Smooth muscle cell (in vitro differentiated cells): ENCODE results near the gene TIRAP. TPM values are rescaled to one million over a fixed set of nuclear protein-coding genes. Genes with fewer than 3 reads are reported as not detected.

Experiments used
- DNase-seq: peaks from one replicate; lab custom pipeline; 2025; ENCODE audit not compliant: unreplicated experiment; lab: John Stamatoyannopoulos, UW
- H2AFZ ChIP-seq: fragments of 200-600 bp; sonication (generic); 2 replicates; pipeline ENCODE4 v1.6.0; 2016; ENCODE audit warnings: antibody characterized with exemption, low read depth, mild to moderate bottlenecking
- H3F3A ChIP-seq: fragments of 200-600 bp; sonication (generic); 2 replicates; pipeline ENCODE4 v1.6.0; 2017; ENCODE audit warnings: antibody characterized with exemption, low read depth
- H3K27ac ChIP-seq: fragments of 200-600 bp; sonication (generic); 2 replicates; pipeline ENCODE4 v1.5.1; 2016; ENCODE audit warnings: low read depth, mild to moderate bottlenecking
- H3K27me3 ChIP-seq: fragments of 200-600 bp; sonication (generic); 2 replicates; pipeline ENCODE4 v1.6.1; 2016; ENCODE audit warnings: low read depth, mild to moderate bottlenecking
- H3K36me3 ChIP-seq: fragments of 200-600 bp; sonication (generic); 2 replicates; pipeline ENCODE4 v1.5.1; 2016; ENCODE audit warnings: low read depth
- H3K4me1 ChIP-seq: fragments of 200-600 bp; sonication (generic); 2 replicates; pipeline ENCODE4 v1.5.1; 2016; ENCODE audit warnings: low read depth
- H3K4me2 ChIP-seq: fragments of 200-600 bp; sonication (generic); 2 replicates; pipeline ENCODE4 v1.6.0; 2016; ENCODE audit warnings: mild to moderate bottlenecking
- H3K4me3 ChIP-seq: fragments of 200-600 bp; sonication (generic); 2 replicates; pipeline ENCODE4 v1.5.1; 2016; ENCODE audit warnings: mild to moderate bottlenecking
- H3K79me2 ChIP-seq: fragments of 200-600 bp; sonication (generic); 2 replicates; pipeline ENCODE4 v1.6.0; 2016; ENCODE audit warnings: low read depth, mild to moderate bottlenecking
- H3K9ac ChIP-seq: fragments of 200-600 bp; sonication (generic); 2 replicates; pipeline ENCODE4 v1.6.0; 2016; ENCODE audit warnings: low read depth
- H3K9me3 ChIP-seq: fragments of 200-600 bp; sonication (generic); replicated peaks from 2 replicates; pipeline ENCODE4 v1.5.1; 2016; ENCODE audit warnings: low read depth
- H4K20me1 ChIP-seq: fragments of 200-600 bp; sonication (generic); 2 replicates; pipeline ENCODE4 v1.6.0; 2016; ENCODE audit warnings: low read depth
- WGBS: methylation state at CpG from one replicate; pipeline ENCODE4 v1.1.7; 2016; ENCODE audit warnings: low lambda C conversion rate; 5-methylcytosine and 5-hydroxymethylcytosine counted together
- polyA plus RNA-seq: library from polyadenylated mRNA; unstranded; fragments of >200 nt; fragmentation: Nextera tagmentation; extraction: Ambion mirVana; gene quantifications from 2 replicates; pipeline ENCODE4 v1.2.1, GENCODE V29; 2016
- total RNA-seq: library from RNA; depleted of rRNA; stranded (reverse); fragments of >200 nt; gene quantifications from 2 replicates; pipeline ENCODE4 v1.2.3, GENCODE V29; 2014
- TF ChIP-seq, protein P1 (sequence below): fragments of 200-600 bp; sonication (generic); IDR thresholded peaks from 2 replicates; pipeline ENCODE4 v1.5.1; 2017; ENCODE audit warnings: borderline replicate concordance, mild to moderate bottlenecking, antibody characterized with exemption; ENCODE audit not compliant: insufficient read depth, poor library complexity, severe bottlenecking

Gene TIRAP
- total and polyA plus RNA-seq, 2 experiments from 2014 or later: 2.9 to 3.7 TPM

DNA sequence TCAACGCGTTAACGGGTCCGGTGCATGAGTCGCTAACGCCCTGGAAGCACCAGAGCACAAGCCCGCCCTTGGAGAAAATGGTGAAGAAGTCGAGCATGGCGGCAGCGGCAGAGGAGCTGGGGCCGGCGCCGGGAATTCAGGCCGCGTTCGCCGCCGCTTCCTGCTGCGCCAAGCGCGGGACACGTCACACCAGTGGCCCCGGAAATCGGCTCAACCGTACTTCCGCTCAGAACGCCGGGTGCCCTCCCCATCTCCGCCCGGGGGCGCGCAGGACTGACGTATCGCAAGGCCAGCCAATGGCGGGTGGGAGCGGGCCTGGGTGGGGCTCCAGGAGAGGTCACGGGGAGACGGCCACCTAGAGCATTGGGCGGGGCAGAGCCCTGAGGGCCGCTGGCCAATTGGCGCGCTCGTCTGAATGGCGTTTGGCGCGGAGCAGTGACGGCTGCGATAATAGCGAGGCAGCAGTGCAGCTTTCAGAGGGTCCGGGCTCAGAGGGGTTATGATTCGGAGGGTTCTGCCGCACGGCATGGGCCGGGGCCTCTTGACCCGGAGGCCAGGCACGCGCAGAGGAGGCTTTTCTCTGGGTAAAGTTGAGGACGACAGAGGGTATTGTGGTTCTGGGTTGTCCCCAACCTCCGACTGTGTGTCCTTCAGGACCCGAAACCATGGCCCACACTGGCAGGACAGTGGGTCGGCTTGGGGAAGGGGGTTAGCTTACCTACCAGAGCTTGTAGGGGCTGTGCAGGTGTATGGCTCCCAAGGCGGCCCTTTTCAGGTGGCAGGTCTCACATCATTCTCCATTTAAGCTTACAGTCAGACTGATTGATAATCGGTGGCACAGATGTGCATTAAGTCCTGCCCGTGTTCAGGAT is 13.9 kb upstream of the TIRAP start, which contains the start of the genes FOXRED1 and SRPRA:
Gene FOXRED1 (plus strand): TSS at position 447 of the 872 bp plus-strand sequence. CDS start 53 bp downstream, at position 500.
Gene SRPRA (minus strand): TSS at position 188 of the 872 bp plus-strand sequence. CDS start 91 bp downstream, at position 97.
- H3K27ac ChIP-seq: peak within 1 kb of the TSS; percentile 88
- no peaks in the 10 kb centered on the region for H3K9me3 ChIP-seq
- under 1% methylated on average over 61 of the region's 64 CpGs for WGBS
- no peaks in the 10 kb centered on the region for H3K27me3 ChIP-seq
- TF ChIP-seq, protein P1, sequence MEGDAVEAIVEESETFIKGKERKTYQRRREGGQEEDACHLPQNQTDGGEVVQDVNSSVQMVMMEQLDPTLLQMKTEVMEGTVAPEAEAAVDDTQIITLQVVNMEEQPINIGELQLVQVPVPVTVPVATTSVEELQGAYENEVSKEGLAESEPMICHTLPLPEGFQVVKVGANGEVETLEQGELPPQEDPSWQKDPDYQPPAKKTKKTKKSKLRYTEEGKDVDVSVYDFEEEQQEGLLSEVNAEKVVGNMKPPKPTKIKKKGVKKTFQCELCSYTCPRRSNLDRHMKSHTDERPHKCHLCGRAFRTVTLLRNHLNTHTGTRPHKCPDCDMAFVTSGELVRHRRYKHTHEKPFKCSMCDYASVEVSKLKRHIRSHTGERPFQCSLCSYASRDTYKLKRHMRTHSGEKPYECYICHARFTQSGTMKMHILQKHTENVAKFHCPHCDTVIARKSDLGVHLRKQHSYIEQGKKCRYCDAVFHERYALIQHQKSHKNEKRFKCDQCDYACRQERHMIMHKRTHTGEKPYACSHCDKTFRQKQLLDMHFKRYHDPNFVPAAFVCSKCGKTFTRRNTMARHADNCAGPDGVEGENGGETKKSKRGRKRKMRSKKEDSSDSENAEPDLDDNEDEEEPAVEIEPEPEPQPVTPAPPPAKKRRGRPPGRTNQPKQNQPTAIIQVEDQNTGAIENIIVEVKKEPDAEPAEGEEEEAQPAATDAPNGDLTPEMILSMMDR: no peak
- H3K4me2 ChIP-seq: peak within 1 kb of the TSS; percentile 96
- H4K20me1 ChIP-seq: peaks cover 3% of the 10 kb centered on the region
- peak within 1 kb of the TSS; percentile 65 for H2AFZ ChIP-seq
- peak within 1 kb of the TSS; percentile 97 for H3K9ac ChIP-seq
- H3K4me3 ChIP-seq: peak within 1 kb of the TSS; percentile 83
- H3F3A ChIP-seq: no peaks in the 10 kb centered on the region
- peaks cover 37% of the 10 kb centered on the region for H3K79me2 ChIP-seq
- H3K36me3 ChIP-seq: peaks cover 7% of the 10 kb centered on the region
- DNase-seq: peak; percentile 95
- H3K4me1 ChIP-seq: peaks cover 14% of the 10 kb centered on the region

DNA sequence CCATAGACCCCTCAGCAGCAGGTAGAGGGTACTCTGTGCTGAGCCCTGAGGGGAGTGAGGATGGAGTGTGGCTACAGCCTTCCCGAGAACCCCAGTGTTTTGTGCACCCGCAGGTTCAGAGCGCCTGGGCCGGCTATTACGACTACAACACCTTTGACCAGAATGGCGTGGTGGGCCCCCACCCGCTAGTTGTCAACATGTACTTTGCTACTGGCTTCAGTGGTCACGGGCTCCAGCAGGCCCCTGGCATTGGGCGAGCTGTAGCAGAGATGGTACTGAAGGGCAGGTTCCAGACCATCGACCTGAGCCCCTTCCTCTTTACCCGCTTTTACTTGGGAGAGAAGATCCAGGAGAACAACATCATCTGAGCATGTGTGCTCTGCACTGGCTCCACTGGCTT is 5.6 kb upstream of the TIRAP start:
- Histone ChIP-seq H3K4me1 (peaks cover 5% of the 10 kb centered on the region), H2AFZ (no peak overlapping the region), H3K27me3 (no peaks in the 10 kb centered on the region), H3K4me2 (no peak overlapping the region), H3K36me3 (no peaks in the 10 kb centered on the region), H4K20me1 (no peaks in the 10 kb centered on the region), H3K27ac (no peak overlapping the region), H3K79me2 (no peaks in the 10 kb centered on the region), H3K4me3 (no peak overlapping the region), H3K9me3 (no peaks in the 10 kb centered on the region), H3F3A (no peaks in the 10 kb centered on the region), H3K9ac (no peak overlapping the region)
- no peak for DNase-seq
- 97% methylated on average over 11 of the region's 11 CpGs for WGBS
- TF ChIP-seq, protein P1: no peak

DNA sequence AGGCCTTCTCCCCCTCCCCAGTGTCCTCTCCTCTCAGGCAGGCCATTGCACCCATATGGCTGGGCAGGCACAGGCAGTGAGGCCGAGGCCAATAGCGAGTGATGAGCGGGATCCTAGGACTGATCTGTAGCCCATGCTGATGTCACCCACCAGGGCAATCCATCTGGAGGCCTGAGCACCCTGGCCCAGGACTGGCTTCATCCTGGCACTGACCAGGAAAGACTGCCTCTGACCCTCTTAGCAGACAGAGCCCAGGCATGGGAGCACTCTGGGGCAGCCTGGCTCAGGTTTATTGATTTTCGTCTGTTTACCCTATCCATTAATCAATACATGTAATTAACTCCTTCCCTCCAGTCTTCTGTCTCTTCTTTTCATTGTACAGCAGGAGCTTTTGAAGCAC is 5.1 kb upstream of the TIRAP start:
- no peak overlapping the region for H2AFZ ChIP-seq
- no peaks in the 10 kb centered on the region for H3F3A ChIP-seq
- no peak for DNase-seq
- H4K20me1 ChIP-seq: no peaks in the 10 kb centered on the region
- H3K9me3 ChIP-seq: no peaks in the 10 kb centered on the region
- no peaks in the 10 kb centered on the region for H3K79me2 ChIP-seq
- H3K4me3 ChIP-seq: no peak overlapping the region
- H3K27me3 ChIP-seq: no peaks in the 10 kb centered on the region
- no peak overlapping the region for H3K27ac ChIP-seq
- TF ChIP-seq, protein P1: no peak
- WGBS: 100% methylated on average over 4 of the region's 4 CpGs
- H3K4me2 ChIP-seq: no peak overlapping the region
- H3K4me1 ChIP-seq: peaks cover 5% of the 10 kb centered on the region
- H3K9ac ChIP-seq: no peak overlapping the region
- H3K36me3 ChIP-seq: no peaks in the 10 kb centered on the region

DNA sequence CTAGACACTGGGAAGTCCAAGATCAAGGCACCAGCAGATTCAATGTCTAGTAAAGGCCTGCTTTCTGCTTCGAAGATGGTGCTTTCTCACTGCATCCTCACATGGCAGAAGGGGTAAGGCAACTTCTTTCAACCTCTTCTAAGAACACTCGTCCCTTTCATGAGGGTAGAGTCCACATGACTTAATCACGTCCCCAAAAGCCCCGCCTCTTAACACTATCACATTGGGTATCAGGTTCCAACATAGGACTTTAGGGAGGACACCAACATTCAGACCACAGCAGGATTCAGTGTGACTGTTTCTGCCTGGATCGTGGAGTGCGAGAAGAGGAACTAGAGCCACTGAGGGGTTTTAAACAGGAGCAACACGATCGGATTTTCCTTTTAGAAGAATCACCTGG is 3.7 kb upstream of the TIRAP start:
- no peaks in the 10 kb centered on the region for H3F3A ChIP-seq
- peaks cover 5% of the 10 kb centered on the region for H3K4me1 ChIP-seq
- no peak overlapping the region for H3K4me2 ChIP-seq
- no peaks in the 10 kb centered on the region for H3K36me3 ChIP-seq
- no peak overlapping the region for H3K27ac ChIP-seq
- no peak overlapping the region for H3K4me3 ChIP-seq
- WGBS: 86% methylated on average over 8 of the region's 8 CpGs
- H3K27me3 ChIP-seq: no peaks in the 10 kb centered on the region
- no peaks in the 10 kb centered on the region for H3K9me3 ChIP-seq
- H3K9ac ChIP-seq: no peak overlapping the region
- DNase-seq: no peak
- no peaks in the 10 kb centered on the region for H4K20me1 ChIP-seq
- no peak overlapping the region for H2AFZ ChIP-seq
- TF ChIP-seq, protein P1: no peak
- H3K79me2 ChIP-seq: no peaks in the 10 kb centered on the region
